GM19467 (cell line): Measurements from ENCODE around the gene OR10J1.
"Not testable (repeated sequence)": the region's sequence is repeated elsewhere in the genome, so short reads cannot be mapped to it uniquely, and the experiment has no call there.

Experiments
- ATAC-seq: cut with Tn5 transposase; IDR thresholded peaks from one replicate; pipeline ENCODE4 v1.9.1; 2021; ENCODE audit warnings: mild to moderate bottlenecking, moderate library complexity; ENCODE audit not compliant: unreplicated experiment

The OR10J1 gene

GRCh38 chr1:159439422-159439821, at the start of gene OR10J1:
TSS of gene OR10J1 (plus strand) at chr1:159439722. CDS start at chr1:159439792, 70 bp downstream.
- ATAC-seq, result no peak

GRCh38 chr1:159406821-159407220, 32.7 kb upstream of the OR10J1 start:
- no peak for ATAC-seq

GRCh38 chr1:159408862-159409400, 30.6 kb upstream of the OR10J1 start:
- no peak for ATAC-seq

GRCh38 chr1:159421821-159422220, 17.7 kb upstream of the OR10J1 start:
- ATAC-seq, result no peak

- no peak for ATAC-seq
Measured at GRCh38 chr1:159428536-159428935, 11.0 kb upstream of the OR10J1 start.

GRCh38 chr1:159429074-159429861, 10.3 kb upstream of the OR10J1 start:
- ATAC-seq, result no peak

GRCh38 chr1:159430985-159431384, 8.5 kb upstream of the OR10J1 start:
- no peak for ATAC-seq

GRCh38 chr1:159431904-159432303, 7.6 kb upstream of the OR10J1 start, which contains the start of gene OR10J4:
TSS of gene OR10J4 (plus strand) at chr1:159432204.
- no peak for ATAC-seq

- no peak for ATAC-seq
Measured at GRCh38 chr1:159436469-159436868, 3.1 kb upstream of the OR10J1 start.

GRCh38 chr1:159441360-159441759, 1.8 kb downstream of the OR10J1 start:
- ATAC-seq, result no peak

- no peak for ATAC-seq
Measured at GRCh38 chr1:159442428-159442827, 2.9 kb downstream of the OR10J1 start.

- ATAC-seq, result no peak
Measured at GRCh38 chr1:159443066-159443750, 3.7 kb downstream of the OR10J1 start.

- ATAC-seq, result no peak
Measured at GRCh38 chr1:159444511-159444910, 5.0 kb downstream of the OR10J1 start.

- ATAC-seq, result no peak
Measured at GRCh38 chr1:159448181-159448580, 8.7 kb downstream of the OR10J1 start.

- ATAC-seq, result not testable (repeated sequence)
Measured at GRCh38 chr1:159449605-159450004, 10.1 kb downstream of the OR10J1 start.

- no peak for ATAC-seq
Measured at GRCh38 chr1:159459551-159459950, 20.0 kb downstream of the OR10J1 start.

- ATAC-seq, result no peak
Measured at GRCh38 chr1:159465191-159465603, 25.7 kb downstream of the OR10J1 start.

- no peak for ATAC-seq
Measured at GRCh38 chr1:159468321-159468720, 28.8 kb downstream of the OR10J1 start.

- ATAC-seq, result no peak
Measured at GRCh38 chr1:159469921-159470533, 30.5 kb downstream of the OR10J1 start.

- no peak for ATAC-seq
Measured at GRCh38 chr1:159473335-159473734, 33.8 kb downstream of the OR10J1 start.

GRCh38 chr1:159474926-159475325, 35.4 kb downstream of the OR10J1 start:
- no peak for ATAC-seq
